Measurements from ENCODE around the gene RUNX1. TPM values are rescaled to one million over a fixed set of nuclear protein-coding genes. Genes with fewer than 3 reads are reported as not detected.

RUNX1 gene
- total and polyA plus RNA-seq, 5 experiments from 2014 or later = 13.1 to 69.0 (median 22.6) TPM

DNA sequence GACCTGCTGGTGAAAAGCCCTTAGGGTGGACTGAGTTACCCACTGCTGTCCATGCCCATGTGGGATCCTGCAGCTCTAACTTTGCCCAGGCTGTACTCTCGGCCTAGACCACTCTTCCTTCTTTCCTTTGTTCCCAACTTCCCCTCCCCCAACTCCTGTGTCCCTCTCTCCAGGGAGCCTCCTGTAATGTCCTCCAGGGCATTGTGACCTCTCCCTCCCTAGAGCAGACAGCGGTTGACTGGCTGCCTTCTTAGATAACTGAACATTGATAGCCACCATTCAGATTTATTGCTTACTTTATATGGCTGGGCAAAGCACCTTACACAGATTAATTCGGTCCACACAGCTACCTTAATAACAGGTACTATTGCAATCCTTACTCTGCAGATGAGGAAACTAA is 5.0 kb downstream of the RUNX1 start:
- H3K36me3 Mint-ChIP-seq = peaks cover 0 to 43% (median 15%) of the 10 kb centered on the region in 3 donors
- DNase-seq (no peak), ATAC-seq (no peak)
- peaks cover 0 to 4% (median 0%) of the 10 kb centered on the region in 5 donors for H3K27me3 Mint-ChIP-seq
- POLR2A ChIA-PET = interaction anchor here (0.6 to 9.8 kb wide), 4 partner anchors 10 to 45 kb away, joined by 3 to 139 read pairs (median 6); no protein-coding TSS in a partner anchor
- no peaks in the 10 kb centered on the region for H3K9me3 Mint-ChIP-seq
- peak overlapping the region; percentile 48 to 99 (median 97) for H3K27ac Mint-ChIP-seq
- H3K4me1 Mint-ChIP-seq = peaks cover 32 to 88% (median 71%) of the 10 kb centered on the region in 4 donors
- peak overlapping the region; percentile 82 to 99 (median 94) for H3K4me3 Mint-ChIP-seq

DNA sequence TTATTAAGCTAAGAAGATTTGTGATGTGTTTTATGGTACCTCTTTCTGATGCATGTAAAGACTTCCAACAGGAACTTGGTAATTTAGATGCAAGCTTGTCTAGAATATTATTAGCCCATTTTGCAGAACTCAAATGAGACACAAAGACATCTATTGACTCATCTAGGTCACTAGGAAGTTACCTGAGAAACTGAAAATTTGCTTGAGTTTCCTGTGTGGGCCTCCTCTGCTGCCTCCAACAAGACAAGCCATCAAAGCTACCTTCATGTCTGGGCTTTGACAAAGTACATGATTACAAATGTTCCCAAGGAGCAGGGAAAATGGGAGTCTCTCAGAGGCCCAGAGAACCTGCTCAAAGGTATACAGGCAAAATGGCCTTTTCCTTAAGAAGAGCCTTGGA is 5.6 kb downstream of the RUNX1 start:
- Mint-ChIP-seq H3K4me3 (peak overlapping the region; percentile 71 to 99 (median 94)), H3K4me1 (peaks cover 36 to 88% (median 76%) of the 10 kb centered on the region in 4 donors), H3K36me3 (peaks cover 0 to 43% (median 15%) of the 10 kb centered on the region in 3 donors), H3K27ac (peak overlapping the region in 9 of 10 donors; percentile 86 to 99 (median 97)), H3K9me3 (no peaks in the 10 kb centered on the region), H3K27me3 (peaks cover 0 to 4% (median 0%) of the 10 kb centered on the region in 5 donors)
- POLR2A ChIA-PET = interaction anchor here (1.0 to 9.8 kb wide), 2 partner anchors 16 to 22 kb away, joined by 5 to 139 read pairs; no protein-coding TSS in a partner anchor
- no peak for ATAC-seq
- DNase-seq = no peak

DNA sequence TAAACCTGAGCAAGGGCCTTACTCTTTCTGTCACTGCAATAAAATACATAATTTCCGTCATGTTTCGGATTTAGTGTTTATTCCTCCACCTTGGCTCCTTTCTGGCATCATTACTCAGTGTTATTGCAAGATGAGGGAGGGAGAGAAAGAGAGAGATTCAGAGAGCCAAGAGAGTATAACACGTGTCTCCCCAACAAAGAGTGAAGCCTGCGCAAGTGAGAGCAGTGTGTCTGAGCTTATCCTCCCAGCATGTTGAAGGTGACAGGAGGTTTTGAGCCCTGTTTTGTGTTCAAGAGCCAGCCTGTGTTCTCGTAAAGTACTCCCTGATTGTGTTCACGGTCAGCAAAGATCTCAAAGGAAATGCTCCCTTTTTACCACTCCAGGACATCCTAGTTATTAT is 6.3 kb downstream of the RUNX1 start:
- Mint-ChIP-seq H3K9me3 (no peaks in the 10 kb centered on the region), H3K4me3 (peak overlapping the region; percentile 55 to 99 (median 90)), H3K27ac (peak overlapping the region; percentile 86 to 98 (median 96)), H3K4me1 (peaks cover 40 to 90% (median 81%) of the 10 kb centered on the region in 4 donors), H3K27me3 (peaks cover 0 to 4% (median 0%) of the 10 kb centered on the region in 5 donors), H3K36me3 (peaks cover 0 to 44% (median 15%) of the 10 kb centered on the region in 3 donors)
- ATAC-seq (no peak), DNase-seq (no peak)
- POLR2A ChIA-PET = interaction anchor here (0.8 to 9.8 kb wide), 3 partner anchors 10 to 769 kb away, joined by 3 to 139 read pairs (median 4); no protein-coding TSS in a partner anchor

GRCh38 chr21:35041881-35042280 is 7.2 kb downstream of the RUNX1 start:
- no peaks in the 10 kb centered on the region for H3K9me3 Mint-ChIP-seq
- H3K4me3 Mint-ChIP-seq = peak overlapping the region in 8 of 10 donors; percentile 60 to 94 (median 80)
- POLR2A ChIA-PET = interaction anchor here (1.0 to 9.8 kb wide), 2 partner anchors 9 to 14 kb away, joined by 3 to 139 read pairs; no protein-coding TSS in a partner anchor
- peaks cover 42 to 95% (median 87%) of the 10 kb centered on the region in 4 donors for H3K4me1 Mint-ChIP-seq
- DNase-seq (no peak), ATAC-seq (no peak)
- H3K27ac Mint-ChIP-seq = peak overlapping the region in 9 of 10 donors; percentile 52 to 98 (median 93)
- no peaks in the 10 kb centered on the region for H3K27me3 Mint-ChIP-seq
- H3K36me3 Mint-ChIP-seq = peaks cover 0 to 49% (median 15%) of the 10 kb centered on the region in 3 donors

DNA sequence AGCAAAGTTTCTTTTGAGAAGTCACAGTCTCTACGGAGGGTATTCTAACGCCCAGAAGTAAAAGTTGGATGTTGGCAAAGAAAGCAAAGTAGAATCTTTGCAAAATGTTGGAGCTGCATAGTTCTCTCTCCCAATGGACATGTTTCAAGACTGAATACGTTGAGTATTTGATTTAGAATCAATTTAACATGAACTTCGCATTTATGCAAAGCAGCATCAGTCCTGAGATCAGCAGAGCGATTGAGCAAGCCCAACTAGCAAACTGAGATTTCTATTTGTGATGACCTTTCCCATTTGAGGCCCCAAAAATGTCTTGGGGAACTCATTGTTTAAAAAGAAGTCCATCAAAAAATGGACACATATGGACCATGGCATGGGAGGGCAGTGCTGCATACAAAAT is 8.0 kb downstream of the RUNX1 start:
- POLR2A ChIA-PET = interaction anchor here (9.8 kb wide), 1 partner anchor 13 kb away, joined by 139 read pairs; no protein-coding TSS in a partner anchor
- ATAC-seq = no peak
- Mint-ChIP-seq H3K4me3 (peak overlapping the region; percentile 38 to 94 (median 72)), H3K4me1 (peaks cover 39 to 97% (median 90%) of the 10 kb centered on the region in 4 donors), H3K27me3 (no peaks in the 10 kb centered on the region), H3K36me3 (peaks cover 0 to 49% (median 15%) of the 10 kb centered on the region in 3 donors), H3K9me3 (no peaks in the 10 kb centered on the region), H3K27ac (peak overlapping the region in 9 of 10 donors; percentile 25 to 98 (median 77))
- DNase-seq = no peak

- Mint-ChIP-seq H3K27me3 (no peaks in the 10 kb centered on the region), H3K27ac (peak overlapping the region in 7 of 10 donors; percentile 41 to 98 (median 77)), H3K9me3 (no peaks in the 10 kb centered on the region), H3K36me3 (peaks cover under 1 to 59% (median 21%) of the 10 kb centered on the region in 3 donors), H3K4me3 (peak overlapping the region in 8 of 10 donors; percentile 7 to 62 (median 44)), H3K4me1 (peaks cover 39 to 97% (median 92%) of the 10 kb centered on the region in 4 donors)
- no peak for ATAC-seq
- no peak for DNase-seq
- POLR2A ChIA-PET = interaction anchor here (2.5 to 9.8 kb wide), 2 partner anchors 8 to 12 kb away, joined by 17 to 139 read pairs; no protein-coding TSS in a partner anchor
Observed at GRCh38 chr21:35039595-35040289, 9.4 kb downstream of the RUNX1 start.

DNA sequence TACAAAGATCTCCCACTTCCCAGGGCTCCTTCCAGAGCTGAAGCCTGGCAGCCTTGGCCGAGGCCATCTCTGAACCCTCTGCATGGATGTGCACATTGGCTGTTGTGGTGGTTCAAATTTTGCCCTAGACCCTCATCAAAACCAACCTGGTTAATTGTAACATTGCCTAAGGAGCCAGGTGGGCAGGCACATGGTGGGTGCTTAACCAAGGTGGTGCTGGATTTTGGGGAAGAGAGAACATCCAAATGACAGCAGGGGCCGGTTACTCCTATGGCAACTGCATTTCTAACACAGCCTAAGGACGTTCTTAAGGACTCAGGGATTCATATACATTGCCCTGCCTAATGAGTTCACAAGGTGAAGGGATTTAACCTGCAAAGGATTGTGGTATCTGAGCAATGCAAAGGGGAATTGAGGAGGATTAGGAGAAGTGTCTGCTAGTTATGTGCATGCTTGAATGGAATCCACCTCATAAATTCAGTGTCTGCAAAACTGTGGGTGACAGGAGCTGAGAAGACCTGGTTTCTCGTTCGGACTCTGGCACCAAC is 10.3 kb downstream of the RUNX1 start:
- Mint-ChIP-seq H3K27me3 (no peaks in the 10 kb centered on the region), H3K36me3 (peaks cover 6 to 60% (median 26%) of the 10 kb centered on the region in 3 donors), H3K4me3 (peak overlapping the region in 6 of 10 donors; percentile 41 to 77 (median 54)), H3K4me1 (peaks cover 39 to 97% (median 92%) of the 10 kb centered on the region in 4 donors), H3K27ac (peak overlapping the region in 9 of 10 donors; percentile 17 to 93 (median 91)), H3K9me3 (no peaks in the 10 kb centered on the region)
- DNase-seq (no peak), ATAC-seq (no peak)
- POLR2A ChIA-PET = interaction anchor here (0.5 to 2.5 kb wide), 7 partner anchors 9 to 211 kb away, joined by 3 to 17 read pairs (median 3); no protein-coding TSS in a partner anchor

GRCh38 chr21:35037384-35037765 is 11.7 kb downstream of the RUNX1 start:
- H3K4me3 Mint-ChIP-seq = peak overlapping the region; percentile 55 to 83 (median 76)
- H3K27me3 Mint-ChIP-seq = no peaks in the 10 kb centered on the region
- H3K36me3 Mint-ChIP-seq = peaks cover 14 to 60% (median 32%) of the 10 kb centered on the region in 3 donors
- peak; percentile 14 to 28 for ATAC-seq
- peaks cover 0 to 9% (median 0%) of the 10 kb centered on the region in 9 donors for H3K9me3 Mint-ChIP-seq
- POLR2A ChIA-PET = interaction anchor here (0.6 to 2.5 kb wide), 3 partner anchors 10 to 37 kb away, joined by 5 to 17 read pairs (median 8); no protein-coding TSS in a partner anchor
- H3K27ac Mint-ChIP-seq = peak overlapping the region; percentile 86 to 93 (median 92)
- DNase-seq = no peak
- H3K4me1 Mint-ChIP-seq = peaks cover 41 to 97% (median 92%) of the 10 kb centered on the region in 4 donors

GRCh38 chr21:35036465-35037383 is 12.4 kb downstream of the RUNX1 start:
- Mint-ChIP-seq H3K9me3 (peaks cover 0 to 9% (median 0%) of the 10 kb centered on the region in 9 donors), H3K4me3 (peak overlapping the region; percentile 55 to 83 (median 72)), H3K36me3 (peaks cover 14 to 62% (median 37%) of the 10 kb centered on the region in 3 donors), H3K4me1 (peaks cover 41 to 97% (median 94%) of the 10 kb centered on the region in 4 donors), H3K27ac (peak overlapping the region; percentile 86 to 93 (median 92)), H3K27me3 (no peaks in the 10 kb centered on the region)
- DNase-seq = no peak
- ATAC-seq = no peak
- POLR2A ChIA-PET = interaction anchor here (0.6 to 2.5 kb wide), 3 partner anchors 10 to 36 kb away, joined by 4 to 17 read pairs (median 5); no protein-coding TSS in a partner anchor

DNA sequence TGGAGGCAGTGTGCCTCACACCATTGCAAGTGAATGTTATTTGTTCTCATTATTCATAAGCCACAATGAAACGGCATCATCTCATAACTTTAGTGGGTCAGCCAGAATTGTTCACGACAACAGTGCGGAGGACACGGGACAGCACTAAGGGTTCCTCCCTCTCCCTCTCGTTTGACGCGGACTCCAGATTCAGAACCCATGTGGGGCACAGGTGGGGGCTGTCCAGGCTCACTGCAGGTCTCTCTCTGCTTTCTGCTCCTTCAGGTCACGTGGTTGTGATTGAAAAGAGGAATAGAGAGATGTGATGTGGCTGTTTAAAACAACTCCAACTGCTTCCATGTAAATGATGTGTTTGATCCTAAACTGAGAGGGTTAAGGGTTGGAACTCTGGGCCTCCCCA is 13.5 kb downstream of the RUNX1 start:
- H3K27me3 Mint-ChIP-seq = no peaks in the 10 kb centered on the region
- POLR2A ChIA-PET = interaction anchor here (1.8 to 2.4 kb wide), 2 partner anchors 10 to 12 kb away, joined by 4 to 6 read pairs; no protein-coding TSS in a partner anchor
- ATAC-seq = no peak
- peaks cover 0 to 9% (median 0%) of the 10 kb centered on the region in 9 donors for H3K9me3 Mint-ChIP-seq
- peaks cover 14 to 59% (median 38%) of the 10 kb centered on the region in 3 donors for H3K36me3 Mint-ChIP-seq
- peak overlapping the region; percentile 68 to 93 (median 87) for H3K27ac Mint-ChIP-seq
- no peak for DNase-seq
- H3K4me1 Mint-ChIP-seq = peaks cover 40 to 97% (median 92%) of the 10 kb centered on the region in 4 donors
- H3K4me3 Mint-ChIP-seq = peak overlapping the region in 7 of 10 donors; percentile 10 to 77 (median 61)

DNA sequence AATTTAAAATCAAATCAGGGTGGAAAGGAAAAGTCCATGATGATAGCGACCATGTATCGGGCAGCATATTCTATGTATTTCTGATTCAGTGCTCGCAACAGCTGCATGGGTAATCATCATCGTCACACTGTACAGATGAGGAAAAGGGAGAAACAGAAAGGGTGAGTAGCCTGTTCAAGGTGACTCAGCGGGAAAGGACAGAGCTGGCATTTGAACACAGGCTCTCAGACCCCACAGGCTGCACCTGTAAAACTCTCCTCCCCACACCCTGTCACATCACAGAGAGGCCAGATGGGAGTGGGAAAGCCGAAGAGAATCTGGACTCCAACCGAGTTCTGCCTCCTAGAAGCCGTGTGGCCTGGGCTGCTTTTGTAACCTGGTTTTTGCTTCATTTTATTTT is 14.0 kb downstream of the RUNX1 start:
- ATAC-seq = no peak
- Mint-ChIP-seq H3K9me3 (peaks cover 0 to 9% (median 0%) of the 10 kb centered on the region in 9 donors), H3K4me1 (peaks cover 44 to 97% (median 93%) of the 10 kb centered on the region in 4 donors), H3K4me3 (peak overlapping the region in 6 of 10 donors; percentile 16 to 62 (median 42)), H3K27ac (peak overlapping the region in 9 of 10 donors; percentile 37 to 93 (median 87)), H3K36me3 (peaks cover 14 to 59% (median 38%) of the 10 kb centered on the region in 3 donors), H3K27me3 (no peaks in the 10 kb centered on the region)
- POLR2A ChIA-PET = interaction anchor here (1.8 to 2.4 kb wide), 2 partner anchors 10 to 12 kb away, joined by 4 to 6 read pairs; no protein-coding TSS in a partner anchor
- DNase-seq = no peak

Measured in naive thymus-derived CD8-positive, alpha-beta T cell (primary cell).